ENCODE results near the gene CHRNA5. TPM values are rescaled to one million over a fixed set of nuclear protein-coding genes. Genes with fewer than 3 reads are reported as not detected.
"Not testable (repeated sequence)": the region's sequence is repeated elsewhere in the genome, so short reads cannot be mapped to it uniquely, and the experiment has no call there.

CHRNA5 gene
- polyA plus RNA-seq, 1 donor from 2014 or later: 0.95 TPM

- Mint-ChIP-seq H3K4me3 (no peak overlapping the region), H3K9me3 (no peaks in the 10 kb centered on the region), H3K27ac (no peak overlapping the region), H3K36me3 (no peaks in the 10 kb centered on the region), H3K4me1 (no peaks in the 10 kb centered on the region), H3K27me3 (peaks cover 13% of the 10 kb centered on the region)
These were observed 33.9 kb downstream of the CHRNA5 start for GRCh38 chr15:78599189-78599588.

- no peaks in the 10 kb centered on the region for H3K4me1 Mint-ChIP-seq
- no peaks in the 10 kb centered on the region for H3K9me3 Mint-ChIP-seq
- H3K36me3 Mint-ChIP-seq: peaks cover 3% of the 10 kb centered on the region
- no peak overlapping the region for H3K4me3 Mint-ChIP-seq
- H3K27me3 Mint-ChIP-seq: peaks cover 24% of the 10 kb centered on the region
- H3K27ac Mint-ChIP-seq: no peak overlapping the region
These were observed 38.1 kb downstream of the CHRNA5 start for GRCh38 chr15:78603467-78603866.

GRCh38 chr15:78604420-78604819 lies 39.1 kb downstream of the CHRNA5 start:
- Mint-ChIP-seq H3K27ac (no peak overlapping the region), H3K4me1 (no peaks in the 10 kb centered on the region), H3K4me3 (no peak overlapping the region), H3K27me3 (peaks cover 24% of the 10 kb centered on the region), H3K36me3 (peaks cover 3% of the 10 kb centered on the region), H3K9me3 (peaks cover 0 to 2% (median 0%) of the 10 kb centered on the region in 3 donors)

GRCh38 chr15:78605201-78605600 lies 39.9 kb downstream of the CHRNA5 start:
- Mint-ChIP-seq H3K9me3 (peaks cover 0 to 2% (median 0%) of the 10 kb centered on the region in 3 donors), H3K4me3 (no peak overlapping the region), H3K4me1 (no peaks in the 10 kb centered on the region), H3K36me3 (peaks cover 3% of the 10 kb centered on the region), H3K27me3 (peaks cover 22% of the 10 kb centered on the region), H3K27ac (no peak overlapping the region)

- no peak overlapping the region for H3K4me3 Mint-ChIP-seq
- H3K27me3 Mint-ChIP-seq: peaks cover 22% of the 10 kb centered on the region
- H3K9me3 Mint-ChIP-seq: peaks cover 0 to 2% (median 0%) of the 10 kb centered on the region in 3 donors
- H3K4me1 Mint-ChIP-seq: no peaks in the 10 kb centered on the region
- H3K27ac Mint-ChIP-seq: no peak overlapping the region
- peaks cover 3% of the 10 kb centered on the region for H3K36me3 Mint-ChIP-seq
These were observed 40.4 kb downstream of the CHRNA5 start for GRCh38 chr15:78605680-78606079.

DNA sequence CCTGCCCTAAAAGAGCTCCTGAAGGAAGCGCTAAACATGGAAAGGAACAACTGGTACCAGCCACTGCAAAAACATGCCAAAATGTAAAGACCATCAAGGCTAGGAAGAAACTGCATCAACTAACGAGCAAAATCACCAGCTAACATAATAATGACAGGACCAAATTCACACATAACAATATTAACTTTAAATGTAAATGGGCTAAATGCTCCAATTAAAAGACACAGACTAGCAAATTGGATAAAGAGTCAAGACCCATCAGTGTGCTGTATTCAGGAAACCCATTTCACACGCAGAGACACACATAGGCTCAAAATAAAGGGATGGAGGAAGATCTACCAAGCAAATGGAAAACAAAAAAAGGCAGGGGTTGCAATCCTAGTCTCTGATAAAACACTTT lies 44.2 kb downstream of the CHRNA5 start:
- not testable (repeated sequence) for H3K27ac Mint-ChIP-seq, H3K4me3 Mint-ChIP-seq, H3K27me3 Mint-ChIP-seq, H3K4me1 Mint-ChIP-seq, H3K9me3 Mint-ChIP-seq, H3K36me3 Mint-ChIP-seq

DNA sequence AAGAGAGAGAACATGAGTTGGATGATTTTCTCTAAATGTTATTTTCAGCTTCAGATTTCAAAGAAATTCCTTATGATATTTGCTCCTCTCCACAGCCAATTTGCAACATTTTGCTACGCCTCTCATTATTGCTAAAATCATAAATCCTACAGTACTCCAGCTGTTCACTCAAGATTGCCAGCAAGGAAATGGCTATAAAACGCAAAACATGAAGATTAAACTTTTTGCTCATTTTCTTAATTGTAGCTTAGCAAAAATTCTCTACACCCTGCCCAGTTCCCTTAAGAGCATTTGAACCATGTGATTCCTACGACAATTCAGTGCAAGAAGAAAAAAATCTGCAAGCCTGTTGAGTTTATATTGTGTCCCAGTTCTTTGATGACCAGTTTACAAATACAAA lies 48.7 kb downstream of the CHRNA5 start:
- Mint-ChIP-seq H3K36me3 (no peaks in the 10 kb centered on the region), H3K27me3 (peaks cover 15% of the 10 kb centered on the region), H3K4me3 (no peak overlapping the region), H3K9me3 (no peaks in the 10 kb centered on the region), H3K4me1 (peaks cover 1 to 5% (median 4%) of the 10 kb centered on the region in 3 donors), H3K27ac (no peak overlapping the region)

- Mint-ChIP-seq H3K9me3 (no peaks in the 10 kb centered on the region), H3K4me1 (peaks cover 1 to 5% (median 4%) of the 10 kb centered on the region in 3 donors), H3K27me3 (peaks cover 26% of the 10 kb centered on the region)
These were observed 49.9 kb downstream of the CHRNA5 start for GRCh38 chr15:78615151-78615589.

GRCh38 chr15:78616506-78616905 lies 51.2 kb downstream of the CHRNA5 start:
- Mint-ChIP-seq H3K9me3 (no peaks in the 10 kb centered on the region), H3K27ac (no peak overlapping the region), H3K4me1 (peaks cover 1 to 5% (median 4%) of the 10 kb centered on the region in 3 donors), H3K27me3 (peaks cover 31% of the 10 kb centered on the region), H3K36me3 (no peaks in the 10 kb centered on the region), H3K4me3 (no peak overlapping the region)

More at GRCh38 chr15:78615151-78615589, 49.9 kb downstream of the CHRNA5 start:
- Mint-ChIP-seq H3K27ac (peak overlapping the region in 1 of 3 donors; percentile 63), H3K4me3 (no peak overlapping the region), H3K36me3 (no peaks in the 10 kb centered on the region)

DNA sequence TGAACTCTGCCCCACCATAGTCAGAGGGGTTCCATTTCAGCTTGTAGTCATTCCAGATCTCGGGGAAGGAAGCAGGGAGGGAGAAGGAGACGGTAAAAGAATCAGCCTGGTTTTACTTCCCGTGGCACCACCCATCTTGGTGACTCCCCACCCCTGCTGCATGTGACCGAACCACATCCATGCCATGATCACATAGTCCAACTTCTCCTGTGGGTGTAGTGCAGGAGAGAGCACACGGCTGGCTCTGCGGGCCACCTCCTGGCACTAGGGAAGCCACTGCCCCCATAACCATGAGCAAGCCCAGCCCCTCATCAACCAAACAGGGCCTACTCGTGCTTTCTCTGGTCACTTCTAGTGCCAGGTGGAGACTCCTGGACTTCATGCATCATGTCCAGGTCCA lies 51.8 kb downstream of the CHRNA5 start:
- Mint-ChIP-seq H3K27me3 (peaks cover 37% of the 10 kb centered on the region), H3K4me1 (peaks cover 1 to 5% (median 4%) of the 10 kb centered on the region in 3 donors), H3K27ac (no peak overlapping the region), H3K9me3 (no peaks in the 10 kb centered on the region), H3K36me3 (no peaks in the 10 kb centered on the region), H3K4me3 (no peak overlapping the region)

GRCh38 chr15:78617516-78617915 lies 52.2 kb downstream of the CHRNA5 start:
- H3K4me3 Mint-ChIP-seq: no peak overlapping the region
- no peaks in the 10 kb centered on the region for H3K36me3 Mint-ChIP-seq
- no peaks in the 10 kb centered on the region for H3K9me3 Mint-ChIP-seq
- peaks cover 39% of the 10 kb centered on the region for H3K27me3 Mint-ChIP-seq
- no peak overlapping the region for H3K27ac Mint-ChIP-seq
- H3K4me1 Mint-ChIP-seq: peaks cover 1 to 5% (median 4%) of the 10 kb centered on the region in 3 donors

GRCh38 chr15:78618064-78618463 lies 52.7 kb downstream of the CHRNA5 start:
- H3K27me3 Mint-ChIP-seq: peaks cover 39% of the 10 kb centered on the region
- H3K36me3 Mint-ChIP-seq: no peaks in the 10 kb centered on the region
- no peak overlapping the region for H3K27ac Mint-ChIP-seq
- peaks cover 1 to 5% (median 4%) of the 10 kb centered on the region in 3 donors for H3K4me1 Mint-ChIP-seq
- H3K9me3 Mint-ChIP-seq: no peaks in the 10 kb centered on the region
- peak overlapping the region in 1 of 4 donors; percentile 7 for H3K4me3 Mint-ChIP-seq

DNA sequence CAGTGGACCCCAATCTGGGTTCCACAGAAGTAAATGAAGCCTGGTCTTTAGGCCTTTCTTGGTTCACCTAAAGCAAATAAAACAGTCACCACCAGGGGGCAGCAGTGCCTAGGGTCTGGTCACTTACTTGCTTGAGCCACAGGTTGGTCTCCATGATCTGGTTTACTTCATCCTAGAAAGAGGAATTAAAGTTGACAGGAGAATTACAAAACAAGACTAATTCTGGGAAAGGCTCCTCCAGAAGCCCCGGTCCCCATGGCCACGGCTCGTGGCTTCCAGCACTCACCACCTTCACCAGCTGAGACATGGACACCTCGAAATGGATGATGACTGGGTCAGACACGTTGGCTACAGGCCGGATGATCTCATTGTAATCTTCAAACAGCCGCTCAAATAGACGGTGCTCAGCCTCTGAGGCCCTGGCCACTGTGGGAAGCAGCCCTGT lies 53.2 kb downstream of the CHRNA5 start:
- Mint-ChIP-seq H3K27ac (peak overlapping the region in 1 of 3 donors; percentile 38), H3K9me3 (no peaks in the 10 kb centered on the region), H3K27me3 (peaks cover 39% of the 10 kb centered on the region), H3K36me3 (no peaks in the 10 kb centered on the region), H3K4me1 (peaks cover 1 to 5% (median 4%) of the 10 kb centered on the region in 3 donors), H3K4me3 (peak overlapping the region in 2 of 4 donors; percentile 7 to 17)

GRCh38 chr15:78619022-78619950 lies 54.0 kb downstream of the CHRNA5 start:
- no peak overlapping the region for H3K4me3 Mint-ChIP-seq
- H3K9me3 Mint-ChIP-seq: no peaks in the 10 kb centered on the region

DNA sequence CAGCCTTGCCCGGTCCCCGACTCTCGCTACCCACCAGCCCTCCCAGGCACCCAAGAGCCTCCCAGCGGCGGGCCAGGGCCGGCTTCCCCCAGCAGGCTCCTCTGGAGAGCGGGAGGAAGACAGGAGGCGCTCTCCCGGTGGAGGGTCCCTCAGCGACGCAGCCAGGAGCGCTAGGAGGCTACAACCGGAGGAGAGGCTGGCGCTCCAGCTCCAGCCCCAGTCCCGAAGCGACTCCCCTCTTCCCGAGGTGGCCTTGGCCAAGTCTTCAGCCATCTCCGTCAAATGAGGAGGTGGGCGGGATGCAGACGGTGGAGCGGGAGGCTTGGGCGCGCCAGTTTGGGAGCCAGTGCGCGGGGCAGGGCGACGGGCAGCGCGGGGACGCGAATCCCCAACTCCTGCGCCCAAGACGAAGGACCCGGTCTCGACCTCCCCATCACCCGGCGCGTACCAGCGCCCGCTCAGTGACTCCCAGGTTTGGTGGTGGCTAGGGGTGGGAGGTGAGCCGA lies 54.8 kb downstream of the CHRNA5 start:
- Mint-ChIP-seq H3K4me3 (no peak overlapping the region), H3K36me3 (no peaks in the 10 kb centered on the region), H3K9me3 (no peaks in the 10 kb centered on the region), H3K27ac (no peak overlapping the region), H3K4me1 (peaks cover 1 to 5% (median 4%) of the 10 kb centered on the region in 3 donors), H3K27me3 (peaks cover 45% of the 10 kb centered on the region)

More at GRCh38 chr15:78619022-78619950, 54.0 kb downstream of the CHRNA5 start:
- H3K36me3 Mint-ChIP-seq: no peaks in the 10 kb centered on the region
- no peak overlapping the region for H3K27ac Mint-ChIP-seq
- peaks cover 45% of the 10 kb centered on the region for H3K27me3 Mint-ChIP-seq
- peaks cover 1 to 5% (median 4%) of the 10 kb centered on the region in 3 donors for H3K4me1 Mint-ChIP-seq
